GM12878 (cell line): ENCODE results near the gene PIK3R4.

ENCODE experiments used
- CEBPB ChIP-seq, 2 experiments: fragments of 150-350 bp in 1 of 2; IDR thresholded peaks; 2 replicates each; pipeline ENCODE4 v1.6.1; 2012 to 2014; ENCODE audit warnings: low read depth in 2 of 2, low read length in 2 of 2, borderline replicate concordance in 1 of 2, inconsistent platforms in 1 of 2
- EP300 ChIP-seq, 2 experiments: fragments of 150-350 bp in 1 of 2; IDR thresholded peaks; 2 replicates each; pipeline ENCODE4 v1.6.1; 2011 to 2012; ENCODE audit warnings: low read depth in 2 of 2, low read length in 2 of 2, borderline replicate concordance in 1 of 2, improper control_type of control experiment in 1 of 2, inconsistent platforms in 1 of 2; ENCODE audit not compliant: control insufficient read depth in 1 of 2
- IRF3 ChIP-seq: fragments of 450-650 bp; IDR thresholded peaks from 2 replicates; pipeline ENCODE4 v1.6.1; 2014; ENCODE audit warnings: mild to moderate bottlenecking
- MYC ChIP-seq: IDR thresholded peaks from 2 replicates; pipeline ENCODE4 v1.6.1; 2011; ENCODE audit warnings: mild to moderate bottlenecking, low read length, moderate library complexity, inconsistent platforms; ENCODE audit not compliant: insufficient read depth, insufficient replicate concordance, insufficient read length, severe bottlenecking
- NR2C2 ChIP-seq: IDR thresholded peaks from 2 replicates; pipeline ENCODE4 v1.6.1; 2011; ENCODE audit warnings: borderline replicate concordance, low read depth; ENCODE audit not compliant: control insufficient read depth, insufficient read length
- RAD21 ChIP-seq: IDR thresholded peaks from 2 replicates; pipeline ENCODE4 v1.6.1; 2011; ENCODE audit warnings: mild to moderate bottlenecking, low read depth, low read length, moderate library complexity; ENCODE audit not compliant: insufficient read depth
- SMAD1 ChIP-seq: fragments of 450-650 bp; IDR thresholded peaks from 2 replicates; pipeline ENCODE4 v1.6.1; 2018; ENCODE audit warnings: mild to moderate bottlenecking, low read depth; ENCODE audit not compliant: partially characterized antibody
- TAF1 ChIP-seq: IDR thresholded peaks from 2 replicates; pipeline ENCODE4 v1.6.1; 2011; ENCODE audit warnings: mild to moderate bottlenecking, low read depth, low read length, borderline replicate concordance
- ZNF274 ChIP-seq: IDR thresholded peaks from one replicate; pipeline ENCODE4 v1.8.0; 2011; ENCODE audit not compliant: insufficient read length, insufficient read depth
- TF ChIP-seq, protein P1 (sequence below), 3 experiments: IDR thresholded peaks in 2 of 3; conservative IDR thresholded peaks in 1 of 3; 2 replicates each; pipeline ENCODE4 v1.5.1; 2011; ENCODE audit warnings: low read depth in 3 of 3, low read length in 3 of 3, mild to moderate bottlenecking in 3 of 3, control low read depth in 2 of 3, moderate library complexity in 2 of 3, inconsistent platforms in 1 of 3, mixed read lengths in 1 of 3; ENCODE audit not compliant: control insufficient read depth in 2 of 3, insufficient read depth in 1 of 3; ENCODE audit errors: extremely low read depth in 1 of 3
- TF ChIP-seq, protein P2 (sequence below): IDR thresholded peaks from 2 replicates; pipeline ENCODE4 v1.6.1; 2012; ENCODE audit warnings: low read depth, low read length, improper control_type of control experiment

GRCh38 chr3:130663092-130663491 lies 83.5 kb downstream of the PIK3R4 start:
- TF ChIP-seq, protein P1, sequence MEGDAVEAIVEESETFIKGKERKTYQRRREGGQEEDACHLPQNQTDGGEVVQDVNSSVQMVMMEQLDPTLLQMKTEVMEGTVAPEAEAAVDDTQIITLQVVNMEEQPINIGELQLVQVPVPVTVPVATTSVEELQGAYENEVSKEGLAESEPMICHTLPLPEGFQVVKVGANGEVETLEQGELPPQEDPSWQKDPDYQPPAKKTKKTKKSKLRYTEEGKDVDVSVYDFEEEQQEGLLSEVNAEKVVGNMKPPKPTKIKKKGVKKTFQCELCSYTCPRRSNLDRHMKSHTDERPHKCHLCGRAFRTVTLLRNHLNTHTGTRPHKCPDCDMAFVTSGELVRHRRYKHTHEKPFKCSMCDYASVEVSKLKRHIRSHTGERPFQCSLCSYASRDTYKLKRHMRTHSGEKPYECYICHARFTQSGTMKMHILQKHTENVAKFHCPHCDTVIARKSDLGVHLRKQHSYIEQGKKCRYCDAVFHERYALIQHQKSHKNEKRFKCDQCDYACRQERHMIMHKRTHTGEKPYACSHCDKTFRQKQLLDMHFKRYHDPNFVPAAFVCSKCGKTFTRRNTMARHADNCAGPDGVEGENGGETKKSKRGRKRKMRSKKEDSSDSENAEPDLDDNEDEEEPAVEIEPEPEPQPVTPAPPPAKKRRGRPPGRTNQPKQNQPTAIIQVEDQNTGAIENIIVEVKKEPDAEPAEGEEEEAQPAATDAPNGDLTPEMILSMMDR (IDR thresholded peaks at IDR 0.05 in 2 of 3, conservative IDR thresholded peaks at IDR 0.05 in 1 of 3; ENCODE audit: control insufficient read depth in 2 of 3, extremely low read depth in 1 of 3, insufficient read depth in 1 of 3, low read depth in 3 of 3, low read length in 3 of 3) = no peak
- no peak for TF ChIP-seq TAF1
- TF ChIP-seq SMAD1 = no peak
- no peak for TF ChIP-seq MYC
- TF ChIP-seq CEBPB (IDR thresholded peaks at IDR 0.05; ENCODE audit: borderline replicate concordance in 1 of 2, low read depth in 2 of 2, low read length in 2 of 2) = no peak
- no peak for TF ChIP-seq EP300 (IDR thresholded peaks at IDR 0.05; ENCODE audit: borderline replicate concordance in 1 of 2, control insufficient read depth in 1 of 2, low read depth in 2 of 2, low read length in 2 of 2)
- TF ChIP-seq ZNF274 = no peak
- TF ChIP-seq NR2C2 = no peak
- TF ChIP-seq IRF3 = no peak
- TF ChIP-seq RAD21 = no peak
- TF ChIP-seq, protein P2, sequence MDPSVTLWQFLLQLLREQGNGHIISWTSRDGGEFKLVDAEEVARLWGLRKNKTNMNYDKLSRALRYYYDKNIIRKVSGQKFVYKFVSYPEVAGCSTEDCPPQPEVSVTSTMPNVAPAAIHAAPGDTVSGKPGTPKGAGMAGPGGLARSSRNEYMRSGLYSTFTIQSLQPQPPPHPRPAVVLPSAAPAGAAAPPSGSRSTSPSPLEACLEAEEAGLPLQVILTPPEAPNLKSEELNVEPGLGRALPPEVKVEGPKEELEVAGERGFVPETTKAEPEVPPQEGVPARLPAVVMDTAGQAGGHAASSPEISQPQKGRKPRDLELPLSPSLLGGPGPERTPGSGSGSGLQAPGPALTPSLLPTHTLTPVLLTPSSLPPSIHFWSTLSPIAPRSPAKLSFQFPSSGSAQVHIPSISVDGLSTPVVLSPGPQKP = no peak
